ENCODE measurements around the gene SATB2. TPM values are rescaled to one million over a fixed set of nuclear protein-coding genes. Genes with fewer than 3 reads are reported as not detected.

The SATB2 gene
- total and polyA plus RNA-seq, 2 donors from 2014 or later = 1.3 to 17.5 TPM

GRCh38 chr2:199439542-199439941 is 18.2 kb downstream of the SATB2 start:
- intact Hi-C loops (cut with DNase I) = no loop called here
- FAIRE-seq (no peak), DNase-seq (no peak)
- TF ChIP-seq CTCF (IDR thresholded peaks at IDR 0.05; ENCODE audit: borderline replicate concordance, extremely low read depth, insufficient read depth) = no peak
- Histone ChIP-seq H3K27ac (ENCODE audit: low read depth in 2 of 2, low read length in 2 of 2) (no peak overlapping the region), H3K9ac (ENCODE audit: low read length in 3 of 3) (no peak overlapping the region), H3K4me1 (ENCODE audit: control insufficient read depth in 2 of 3, insufficient read depth in 2 of 3, low read depth in 1 of 3, low read length in 3 of 3) (no peaks in the 10 kb centered on the region), H3K9me3 (ENCODE audit: control insufficient read depth in 2 of 3, insufficient read depth in 1 of 3, low read length in 3 of 3) (no peaks in the 10 kb centered on the region), H3K27me3 (ENCODE audit: control insufficient read depth, insufficient read depth, low read length) (no peaks in the 10 kb centered on the region), H3K4me3 (ENCODE audit: low read length in 3 of 3) (no peak overlapping the region), H3K36me3 (ENCODE audit: control insufficient read depth in 2 of 3, insufficient read depth in 3 of 3, low read length in 3 of 3) (no peaks in the 10 kb centered on the region)

GRCh38 chr2:199439066-199439465 is 18.7 kb downstream of the SATB2 start:
- no peak for TF ChIP-seq CTCF (IDR thresholded peaks at IDR 0.05; ENCODE audit: borderline replicate concordance, extremely low read depth, insufficient read depth)
- no peaks in the 10 kb centered on the region for H3K9me3 ChIP-seq (ENCODE audit: control insufficient read depth in 2 of 3, insufficient read depth in 1 of 3, low read length in 3 of 3)
- H3K27me3 ChIP-seq (ENCODE audit: control insufficient read depth, insufficient read depth, low read length) = no peaks in the 10 kb centered on the region
- H3K9ac ChIP-seq (ENCODE audit: low read length in 3 of 3) = no peak overlapping the region
- intact Hi-C loops (cut with DNase I) = no loop called here
- no peak overlapping the region for H3K27ac ChIP-seq (ENCODE audit: low read depth in 2 of 2, low read length in 2 of 2)
- H3K4me3 ChIP-seq (ENCODE audit: low read length in 3 of 3) = no peak overlapping the region
- FAIRE-seq (no peak), DNase-seq (no peak)
- no peaks in the 10 kb centered on the region for H3K4me1 ChIP-seq (ENCODE audit: control insufficient read depth in 2 of 3, insufficient read depth in 2 of 3, low read depth in 1 of 3, low read length in 3 of 3)
- no peaks in the 10 kb centered on the region for H3K36me3 ChIP-seq (ENCODE audit: control insufficient read depth in 2 of 3, insufficient read depth in 3 of 3, low read length in 3 of 3)

- DNase-seq (no peak), FAIRE-seq (no peak)
- intact Hi-C loops (cut with DNase I) = no loop called here
- H3K9me3 ChIP-seq (ENCODE audit: control insufficient read depth in 2 of 3, insufficient read depth in 1 of 3, low read length in 3 of 3) = no peaks in the 10 kb centered on the region
- no peak overlapping the region for H3K9ac ChIP-seq (ENCODE audit: low read length in 3 of 3)
- no peak for TF ChIP-seq CTCF (IDR thresholded peaks at IDR 0.05; ENCODE audit: borderline replicate concordance, extremely low read depth, insufficient read depth)
- no peak overlapping the region for H3K27ac ChIP-seq (ENCODE audit: low read depth in 2 of 2, low read length in 2 of 2)
- H3K4me1 ChIP-seq (ENCODE audit: control insufficient read depth in 2 of 3, insufficient read depth in 2 of 3, low read depth in 1 of 3, low read length in 3 of 3) = no peaks in the 10 kb centered on the region
- H3K36me3 ChIP-seq (ENCODE audit: control insufficient read depth in 2 of 3, insufficient read depth in 3 of 3, low read length in 3 of 3) = no peaks in the 10 kb centered on the region
- no peak overlapping the region for H3K4me3 ChIP-seq (ENCODE audit: low read length in 3 of 3)
- H3K27me3 ChIP-seq (ENCODE audit: control insufficient read depth, insufficient read depth, low read length) = no peaks in the 10 kb centered on the region
Observed at GRCh38 chr2:199434555-199434954, 23.2 kb downstream of the SATB2 start.

- FAIRE-seq (no peak), DNase-seq (no peak)
- Histone ChIP-seq H3K36me3 (ENCODE audit: control insufficient read depth in 2 of 3, insufficient read depth in 3 of 3, low read length in 3 of 3) (no peaks in the 10 kb centered on the region), H3K4me3 (ENCODE audit: low read length in 3 of 3) (no peak overlapping the region), H3K9ac (ENCODE audit: low read length in 3 of 3) (no peak overlapping the region), H3K9me3 (ENCODE audit: control insufficient read depth in 2 of 3, insufficient read depth in 1 of 3, low read length in 3 of 3) (no peaks in the 10 kb centered on the region), H3K27ac (ENCODE audit: low read depth in 2 of 2, low read length in 2 of 2) (no peak overlapping the region), H3K27me3 (ENCODE audit: control insufficient read depth, insufficient read depth, low read length) (no peaks in the 10 kb centered on the region), H3K4me1 (ENCODE audit: control insufficient read depth in 2 of 3, insufficient read depth in 2 of 3, low read depth in 1 of 3, low read length in 3 of 3) (no peaks in the 10 kb centered on the region)
- intact Hi-C loops (cut with DNase I) = no loop called here
- TF ChIP-seq CTCF (IDR thresholded peaks at IDR 0.05; ENCODE audit: borderline replicate concordance, extremely low read depth, insufficient read depth) = no peak
Observed at GRCh38 chr2:199433204-199433832, 24.4 kb downstream of the SATB2 start.

Data from kidney (tissue), 14 donors.